Astrocyte (in vitro differentiated cells and primary cell): Measurements from ENCODE around the gene PGC.

Experiments used
- CTCF ChIP-seq: IDR thresholded peaks from 2 replicates; pipeline ENCODE4 v1.5.1; 2011; ENCODE audit warnings: low read depth, mild to moderate bottlenecking, inconsistent platforms, low read length, moderate library complexity; ENCODE audit not compliant: insufficient read depth
- EZH2 ChIP-seq: IDR thresholded peaks from 2 replicates; pipeline ENCODE4 v1.6.1; 2012; ENCODE audit warnings: mild to moderate bottlenecking, low read length, inconsistent platforms; ENCODE audit not compliant: insufficient read depth

DNA sequence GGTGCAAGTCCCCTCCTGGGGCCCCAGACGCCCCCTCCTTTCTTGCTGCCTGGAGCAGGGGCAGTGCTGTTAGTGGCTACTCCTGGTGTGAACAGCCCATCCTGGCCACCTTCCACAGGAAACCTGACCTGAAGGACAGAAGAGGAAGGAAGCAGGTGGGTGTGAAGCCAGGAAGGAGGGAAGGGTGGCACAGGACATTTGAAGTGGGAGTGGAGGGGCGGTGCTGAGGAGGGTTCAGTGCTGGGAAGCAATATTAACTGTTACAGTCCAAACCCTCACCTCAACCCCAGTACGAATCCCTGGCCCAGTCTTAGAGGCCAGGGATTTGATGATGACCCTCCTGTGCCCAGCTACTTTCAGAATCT lies 34.2 kb upstream of the PGC start:
- no peak for TF ChIP-seq CTCF
- TF ChIP-seq EZH2, result no peak
